DOHH2 (cell line): ENCODE results near the gene MAPRE3.

Experiments used
- CTCF ChIP-seq: fragments of 200-600 bp; sonication (generic); IDR thresholded peaks from one replicate; pipeline ENCODE4 v1.5.1; 2014; ENCODE audit warnings: antibody characterized with exemption, mild to moderate bottlenecking, low read depth, low read length; ENCODE audit not compliant: poor library complexity, severe bottlenecking
- EZH2phosphoT487 ChIP-seq: fragments of 200-600 bp; sonication (generic); IDR thresholded peaks from 2 replicates; pipeline ENCODE4 v1.6.1; 2017; ENCODE audit warnings: borderline replicate concordance, mild to moderate bottlenecking, antibody characterized with exemption, low read length, moderate library complexity, mixed read lengths

GRCh38 chr2:26979741-26980140 lies 9.3 kb downstream of the MAPRE3 start:
- TF ChIP-seq CTCF = no peak
- TF ChIP-seq EZH2phosphoT487 = no peak
